CD4-positive, alpha-beta T cell treated with Interleukin-6 at 100 ng/mL for 8 hours (primary cell): ENCODE results near the gene CA5B.
A peak's percentile ranks its signal among the peaks of the same experiment; 100 is the strongest.
"Not testable (repeated sequence)": the region's sequence is repeated elsewhere in the genome, so short reads cannot be mapped to it uniquely, and the experiment has no call there.

Source experiments
- DNase-seq: peaks from one replicate; pipeline ENCODE4 v3.0.0-alpha.2; 2020; ENCODE audit warnings: mixed read lengths, low spot score

Gene CA5B, protein sequence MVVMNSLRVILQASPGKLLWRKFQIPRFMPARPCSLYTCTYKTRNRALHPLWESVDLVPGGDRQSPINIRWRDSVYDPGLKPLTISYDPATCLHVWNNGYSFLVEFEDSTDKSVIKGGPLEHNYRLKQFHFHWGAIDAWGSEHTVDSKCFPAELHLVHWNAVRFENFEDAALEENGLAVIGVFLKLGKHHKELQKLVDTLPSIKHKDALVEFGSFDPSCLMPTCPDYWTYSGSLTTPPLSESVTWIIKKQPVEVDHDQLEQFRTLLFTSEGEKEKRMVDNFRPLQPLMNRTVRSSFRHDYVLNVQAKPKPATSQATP

DNA sequence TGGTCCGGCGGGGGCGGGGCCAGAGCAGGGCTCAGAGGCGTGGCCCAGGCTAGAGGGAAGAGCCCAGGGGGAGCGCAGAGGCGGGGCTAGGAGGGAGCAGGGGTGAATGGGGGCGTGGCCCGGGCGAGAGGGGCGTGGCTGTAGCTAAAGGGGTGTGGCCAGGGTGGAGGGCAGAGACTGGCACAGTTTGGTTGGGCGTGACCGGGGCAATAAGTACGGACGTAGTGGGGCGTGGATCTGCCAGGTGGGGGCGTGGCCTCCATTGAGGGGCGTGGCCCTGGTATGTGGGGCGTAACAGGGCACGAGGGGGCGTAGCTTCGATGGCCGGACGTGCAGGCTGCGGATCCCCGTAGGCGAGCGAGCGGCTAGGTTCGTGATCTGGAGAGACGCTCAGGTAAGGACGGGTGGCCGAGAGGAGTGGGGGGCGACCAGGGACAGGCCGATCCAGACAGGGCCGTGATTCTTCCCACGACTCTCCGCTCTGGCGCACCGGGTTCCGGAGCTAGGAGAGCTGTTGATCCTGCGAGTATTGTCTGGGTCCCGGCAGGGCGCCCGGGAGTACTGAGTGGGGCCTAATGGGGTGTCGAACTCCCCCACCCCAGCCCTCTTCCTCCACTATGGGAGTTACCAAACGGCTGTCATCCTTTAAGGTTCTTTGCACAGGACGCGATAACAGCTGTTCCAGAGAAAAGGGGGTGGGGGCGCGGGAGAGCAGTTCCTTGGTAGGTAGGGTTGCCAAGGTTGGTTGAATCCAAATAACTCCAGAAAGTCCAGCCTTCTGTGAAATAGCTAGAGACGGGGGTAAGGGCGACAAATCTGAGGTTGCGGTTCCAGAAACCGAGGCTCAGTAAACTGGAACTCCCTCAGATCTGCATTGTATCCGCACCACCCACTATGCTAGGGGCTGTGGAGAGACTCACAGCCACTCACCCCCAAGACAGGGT, at the start of gene CA5B:
TSS of gene CA5B (plus strand) at position 312 of the 944 bp plus-strand sequence. CDS start 11,754 bp downstream, outside the sequence.
- peak; percentile 99 for DNase-seq

- no peak for DNase-seq
Observed at GRCh38 chrX:15694941-15695451, 43.1 kb upstream of the CA5B start.

DNA sequence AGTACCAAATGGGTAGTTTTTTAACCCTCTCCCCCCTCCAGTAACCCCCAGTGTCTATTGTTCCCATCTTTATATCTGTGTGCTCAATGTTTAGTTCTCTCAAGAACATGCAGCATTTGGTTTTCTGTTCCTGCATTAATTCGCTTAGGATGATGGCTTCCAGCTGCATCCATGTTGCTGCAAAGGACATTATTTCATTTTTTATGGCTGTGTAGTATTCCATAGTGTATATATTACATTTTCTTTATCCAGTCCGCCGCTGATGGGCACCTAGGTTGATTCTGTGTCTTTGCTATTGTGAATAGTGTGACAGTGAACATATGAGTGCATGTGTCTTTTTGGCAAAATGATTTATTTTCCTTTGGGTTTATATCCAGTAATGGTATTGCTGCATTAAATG, 41.6 kb upstream of the CA5B start:
- no peak for DNase-seq

GRCh38 chrX:15702488-15703371, 35.3 kb upstream of the CA5B start:
- no peak for DNase-seq

DNA sequence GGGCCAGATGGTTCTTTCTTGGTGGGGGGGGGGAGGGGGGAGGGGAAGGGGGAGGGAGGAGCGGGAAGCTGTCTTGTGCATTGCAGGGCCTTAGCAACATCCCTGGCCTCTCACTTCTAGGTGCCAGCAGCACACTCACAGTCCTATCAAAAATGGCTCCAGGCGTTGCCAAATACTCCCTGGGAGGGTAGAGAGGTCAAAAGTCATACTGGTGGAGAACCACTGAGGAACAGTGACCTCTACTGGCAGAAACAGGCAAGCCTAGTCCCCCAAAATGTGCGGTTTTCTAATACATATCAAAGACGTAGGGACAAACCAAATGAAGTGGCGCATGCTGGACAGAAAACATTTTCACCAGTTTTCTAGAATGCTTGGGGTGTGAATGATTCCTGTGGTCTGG, 34.3 kb upstream of the CA5B start:
- DNase-seq: not testable (repeated sequence)

DNA sequence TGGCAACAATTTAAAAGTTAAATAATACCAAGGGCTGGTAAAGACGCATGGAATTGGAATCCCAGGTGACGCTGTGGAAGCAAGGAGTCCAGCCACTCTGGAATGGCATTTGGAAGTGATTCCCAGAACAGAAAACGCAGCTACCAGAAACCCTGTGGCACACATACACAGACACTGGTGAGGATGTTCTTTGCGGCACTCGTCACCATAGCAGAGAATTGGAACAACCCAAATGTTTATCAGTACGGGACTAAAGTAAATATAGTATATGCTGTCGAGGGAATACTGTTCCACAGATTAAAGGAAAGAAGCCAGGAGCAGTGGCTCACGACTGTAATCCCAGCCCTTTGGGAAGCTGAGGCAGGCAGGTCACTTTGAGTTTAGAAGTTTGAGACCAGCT, 33.8 kb upstream of the CA5B start:
- not testable (repeated sequence) for DNase-seq

DNA sequence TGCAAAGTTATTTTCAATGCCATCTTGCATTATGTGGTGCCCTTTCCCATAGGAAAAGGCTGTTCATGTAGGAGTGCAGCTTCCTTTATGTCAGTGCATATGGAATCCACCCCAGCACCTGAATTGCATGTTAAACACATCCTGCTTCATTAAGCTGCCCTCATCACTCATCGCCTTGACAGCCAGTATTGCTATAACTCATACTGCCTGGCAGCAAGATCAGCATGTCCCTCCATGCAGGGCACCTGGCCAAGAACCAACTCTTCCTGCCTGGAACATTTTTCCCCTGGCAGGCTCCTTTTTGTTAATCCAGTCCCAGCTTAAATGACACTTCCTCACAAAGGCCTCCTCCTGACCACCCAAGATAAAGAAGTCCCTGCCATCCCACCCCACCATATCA, 23.5 kb upstream of the CA5B start:
- no peak for DNase-seq

DNA sequence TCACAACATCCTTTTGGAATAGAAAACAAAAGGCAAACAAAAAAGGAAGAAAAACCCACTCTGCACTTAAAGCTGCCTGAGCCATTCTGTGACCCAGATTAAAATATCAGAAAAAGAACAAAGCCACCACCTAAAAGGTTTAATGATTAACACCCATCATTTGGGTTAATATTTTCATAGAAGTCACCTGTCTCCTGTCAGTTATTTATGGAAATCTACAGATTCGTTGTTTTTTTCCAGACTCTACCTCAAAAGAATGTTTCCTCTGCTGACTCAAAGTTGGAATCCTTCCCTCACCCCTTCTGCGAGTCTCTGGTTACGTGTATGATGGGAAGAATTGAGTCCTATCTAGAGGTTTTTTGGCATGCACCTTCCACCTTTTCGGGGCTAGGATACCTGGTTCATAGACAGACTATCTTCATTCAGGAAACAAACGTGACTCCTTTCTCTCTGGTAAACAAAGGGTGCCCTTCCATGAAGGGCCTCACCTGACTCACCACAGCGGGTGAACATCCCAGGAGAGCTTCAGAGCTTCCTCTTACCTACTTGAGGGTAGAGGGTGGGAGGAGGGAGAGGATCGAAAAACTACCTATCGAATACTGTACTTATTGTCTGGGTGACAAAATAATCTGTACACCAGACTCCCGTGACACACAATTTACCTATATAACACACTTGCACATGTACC, 19.6 kb upstream of the CA5B start:
- no peak for DNase-seq

DNA sequence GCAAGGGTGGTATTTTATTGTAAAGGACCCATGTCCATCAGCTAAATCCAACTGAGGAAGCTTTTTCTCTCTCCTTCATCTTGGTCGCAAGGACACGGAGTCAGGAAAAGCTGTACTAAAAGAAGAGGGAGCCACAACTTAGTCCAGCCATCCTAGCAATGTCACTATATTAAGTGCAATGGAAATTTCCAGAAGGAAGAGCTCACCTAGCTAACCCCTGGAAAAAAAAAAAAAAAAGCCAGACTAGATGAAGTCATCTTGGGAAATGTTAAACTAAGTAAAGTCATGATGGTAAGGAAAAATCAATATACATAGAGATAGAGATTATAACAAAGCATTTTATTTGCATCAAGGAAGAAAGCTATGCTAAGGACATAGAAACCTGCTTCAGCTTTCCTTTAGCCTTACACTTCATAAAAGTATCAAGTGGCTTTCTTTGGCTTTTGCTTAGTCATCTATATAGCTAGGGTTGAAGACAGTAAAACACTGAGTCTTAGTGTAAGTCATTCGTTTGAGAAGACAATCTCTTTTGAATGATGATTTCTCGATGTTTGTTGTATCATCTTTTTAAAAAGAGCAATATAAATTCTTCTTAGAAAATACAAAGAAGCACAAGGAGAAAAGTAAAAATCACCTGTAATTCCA, 18.6 kb upstream of the CA5B start:
- no peak for DNase-seq

DNA sequence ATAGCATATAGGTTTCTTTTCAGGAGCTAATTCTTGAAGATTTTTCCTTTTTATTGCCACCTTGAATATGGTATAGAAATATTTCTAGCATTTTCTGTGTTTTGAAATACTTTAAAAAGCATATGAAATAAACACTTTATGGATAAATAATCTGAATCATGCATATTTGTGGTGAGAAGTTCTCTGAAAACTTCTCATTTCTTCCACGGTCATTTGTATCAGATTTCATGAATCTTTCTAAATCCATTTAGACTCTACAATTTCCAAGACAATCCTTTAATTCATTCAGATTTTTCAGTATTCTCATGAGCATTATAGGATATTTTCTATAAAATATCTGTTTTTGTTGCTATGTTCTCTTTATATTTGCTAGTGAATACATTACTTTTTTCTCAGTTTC, 16.2 kb upstream of the CA5B start:
- no peak for DNase-seq

DNA sequence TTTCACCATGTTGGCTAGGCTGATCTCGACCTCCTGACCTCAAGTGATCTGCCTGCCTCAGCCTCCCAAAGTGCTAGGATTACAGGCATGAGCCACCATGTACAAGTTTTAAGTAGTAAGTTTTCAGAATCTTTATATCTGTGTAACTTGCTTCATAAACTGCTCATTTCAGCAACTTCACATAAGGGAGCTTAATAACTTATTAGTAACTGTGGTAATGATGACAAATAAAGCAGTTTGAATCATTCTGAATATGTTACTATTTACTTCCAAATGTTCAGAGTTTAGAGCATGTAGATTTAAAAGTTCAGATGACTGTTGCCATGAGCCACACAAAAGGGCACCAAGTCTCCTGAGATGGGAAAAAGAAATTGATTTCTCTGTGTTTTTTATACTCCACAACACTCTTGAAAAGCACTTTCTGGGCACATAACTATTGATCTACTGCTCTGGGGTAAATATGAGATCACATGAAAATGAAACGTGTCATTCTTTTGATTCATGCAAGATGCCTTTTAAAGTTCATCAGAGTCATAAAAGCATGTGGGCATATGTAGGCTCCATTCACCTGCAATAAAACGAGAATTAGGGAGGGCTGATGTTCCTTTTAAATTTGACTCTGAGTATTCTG, 14.1 kb upstream of the CA5B start:
- DNase-seq: no peak

- no peak for DNase-seq
Observed at GRCh38 chrX:15724911-15725310, 13.2 kb upstream of the CA5B start.

GRCh38 chrX:15731368-15731767, 6.7 kb upstream of the CA5B start:
- DNase-seq: not testable (repeated sequence)

- no peak for DNase-seq
Observed at GRCh38 chrX:15737190-15737958, 696 bp upstream of the CA5B start.

GRCh38 chrX:15739886-15740285, 1.8 kb downstream of the CA5B start:
- DNase-seq: no peak

- DNase-seq: no peak
Observed at GRCh38 chrX:15744181-15744867, 6.3 kb downstream of the CA5B start.

GRCh38 chrX:15745179-15745578, 7.1 kb downstream of the CA5B start:
- no peak for DNase-seq

GRCh38 chrX:15746651-15747050, 8.6 kb downstream of the CA5B start:
- not testable (repeated sequence) for DNase-seq

- no peak for DNase-seq
Observed at GRCh38 chrX:15747626-15748173, 9.6 kb downstream of the CA5B start.
